SU-DHL-6 (cell line): ENCODE data around the gene GATD1.

Source experiments
- EZH2phosphoT487 ChIP-seq: fragments of 200-600 bp; sonication (generic), shearing (Covaris generic); conservative IDR thresholded peaks from 2 replicates; pipeline ENCODE4 v1.6.1; 2018; ENCODE audit warnings: mild to moderate bottlenecking, antibody characterized with exemption, low read length, moderate library complexity, mixed read lengths
- TF ChIP-seq, protein P1 (sequence below): fragments of 200-600 bp; sonication (generic); IDR thresholded peaks from one replicate; pipeline ENCODE4 v1.5.1; 2017; ENCODE audit warnings: antibody characterized with exemption, mild to moderate bottlenecking, low read length, moderate library complexity; ENCODE audit not compliant: insufficient read depth, poor library complexity, severe bottlenecking

DNA sequence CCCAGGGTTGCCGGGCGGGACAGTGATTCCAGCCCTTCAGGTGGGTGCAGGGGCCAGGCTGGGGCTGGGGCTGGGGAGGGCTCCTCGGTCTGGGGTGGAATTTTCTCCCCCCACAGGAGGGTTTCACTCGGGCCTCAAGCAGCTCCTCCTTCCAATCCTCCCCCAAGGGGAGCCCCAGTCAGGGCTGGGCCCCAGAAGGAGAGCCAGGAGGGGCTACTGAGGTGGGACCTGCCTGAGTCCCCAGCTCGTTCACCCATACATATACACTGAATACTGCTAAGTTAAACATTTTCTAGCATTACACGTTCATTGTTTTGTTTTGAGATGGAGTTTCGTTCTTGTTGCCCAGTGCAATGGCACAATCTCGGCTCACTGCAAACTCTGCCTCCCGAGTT lies 48.9 kb upstream of the GATD1 start:
- TF ChIP-seq, protein P1, sequence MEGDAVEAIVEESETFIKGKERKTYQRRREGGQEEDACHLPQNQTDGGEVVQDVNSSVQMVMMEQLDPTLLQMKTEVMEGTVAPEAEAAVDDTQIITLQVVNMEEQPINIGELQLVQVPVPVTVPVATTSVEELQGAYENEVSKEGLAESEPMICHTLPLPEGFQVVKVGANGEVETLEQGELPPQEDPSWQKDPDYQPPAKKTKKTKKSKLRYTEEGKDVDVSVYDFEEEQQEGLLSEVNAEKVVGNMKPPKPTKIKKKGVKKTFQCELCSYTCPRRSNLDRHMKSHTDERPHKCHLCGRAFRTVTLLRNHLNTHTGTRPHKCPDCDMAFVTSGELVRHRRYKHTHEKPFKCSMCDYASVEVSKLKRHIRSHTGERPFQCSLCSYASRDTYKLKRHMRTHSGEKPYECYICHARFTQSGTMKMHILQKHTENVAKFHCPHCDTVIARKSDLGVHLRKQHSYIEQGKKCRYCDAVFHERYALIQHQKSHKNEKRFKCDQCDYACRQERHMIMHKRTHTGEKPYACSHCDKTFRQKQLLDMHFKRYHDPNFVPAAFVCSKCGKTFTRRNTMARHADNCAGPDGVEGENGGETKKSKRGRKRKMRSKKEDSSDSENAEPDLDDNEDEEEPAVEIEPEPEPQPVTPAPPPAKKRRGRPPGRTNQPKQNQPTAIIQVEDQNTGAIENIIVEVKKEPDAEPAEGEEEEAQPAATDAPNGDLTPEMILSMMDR: no peak
- TF ChIP-seq EZH2phosphoT487: no peak
